PC-9 (cell line): ENCODE measurements around the gene NECAB2. TPM values are rescaled to one million over a fixed set of nuclear protein-coding genes. Genes with fewer than 3 reads are reported as not detected.

ENCODE experiments used
- BruUV-seq: library from RNA; stranded (reverse); fragments of 400-500 nt; replicated peaks from 2 replicates; lab custom pipeline; 2021; lab: Mats Ljungman, UMichigan
- CTCF ChIA-PET: fragments of 300-600 bp; sonication (Branson Sonifier 250); formaldehyde crosslinking; loops from one replicate; lab custom pipeline; 2022; ENCODE audit warnings: antibody characterized with exemption; lab: Charles Lee
- POLR2A ChIA-PET: fragments of 300-600 bp; sonication (Branson Sonifier 250); formaldehyde crosslinking; loops from one replicate; lab custom pipeline; 2022; ENCODE audit warnings: antibody characterized with exemption; ENCODE audit not compliant: unreplicated experiment; lab: Charles Lee
- DNase-seq, 2 experiments: peaks; one replicate each; pipeline versions ENCODE4 v3.0.0 to v3.0.0-alpha.2; 2015 to 2022; ENCODE audit warnings: mixed read lengths in 1 of 2
- H2AFZ ChIP-seq: fragments of 200-600 bp; sonication (generic); 2 replicates; pipeline ENCODE4 v1.8.1; 2017; ENCODE audit warnings: antibody characterized with exemption
- H3F3A ChIP-seq: fragments of 200-600 bp; sonication (generic); 2 replicates; pipeline ENCODE4 v1.8.1; 2017; ENCODE audit warnings: antibody characterized with exemption, mild to moderate bottlenecking, low read depth; ENCODE audit not compliant: insufficient read depth
- H3K27ac ChIP-seq: fragments of 200-600 bp; sonication (generic); 2 replicates; pipeline ENCODE4 v1.6.1; 2016; ENCODE audit warnings: mixed run types
- H3K27me3 ChIP-seq: fragments of 200-600 bp; sonication (generic); 2 replicates; pipeline ENCODE4 v1.6.1; 2016; ENCODE audit warnings: low read depth, mixed run types; ENCODE audit not compliant: insufficient read depth
- H3K36me3 ChIP-seq: fragments of 200-600 bp; sonication (generic); 2 replicates; pipeline ENCODE4 v1.6.1; 2016; ENCODE audit warnings: low read depth, mixed run types
- H3K4me1 ChIP-seq: fragments of 200-600 bp; sonication (generic); replicated peaks from 2 replicates; pipeline ENCODE4 v1.6.1; 2016; ENCODE audit warnings: mixed run types; ENCODE audit not compliant: insufficient read depth
- H3K4me2 ChIP-seq: fragments of 200-600 bp; sonication (generic); 2 replicates; pipeline ENCODE4 v1.6.1; 2017; ENCODE audit warnings: mixed run types
- H3K4me3 ChIP-seq: fragments of 200-600 bp; sonication (generic); 2 replicates; pipeline ENCODE4 v1.6.1; 2016; ENCODE audit warnings: mixed run types
- H3K79me2 ChIP-seq: fragments of 200-600 bp; sonication (generic); 2 replicates; pipeline ENCODE4 v1.6.1; 2017; ENCODE audit warnings: low read depth, mixed run types
- H3K9me2 ChIP-seq: fragments of 200-600 bp; sonication (generic); 2 replicates; pipeline ENCODE4 v1.8.1; 2017; ENCODE audit warnings: mild to moderate bottlenecking; ENCODE audit not compliant: insufficient read depth
- H3K9me3 ChIP-seq: fragments of 200-600 bp; sonication (generic); 2 replicates; pipeline ENCODE4 v1.8.1; 2016; ENCODE audit warnings: low read depth; ENCODE audit not compliant: insufficient read depth
- H4K20me1 ChIP-seq: fragments of 200-600 bp; sonication (generic); 2 replicates; pipeline ENCODE4 v1.8.1; 2017; ENCODE audit not compliant: insufficient read depth
- EZH2 ChIP-seq: fragments of 200-600 bp; sonication (generic); IDR thresholded peaks from 2 replicates; pipeline ENCODE4 v1.8.0; 2017; ENCODE audit warnings: antibody characterized with exemption, low read depth
- intact Hi-C: fragments of 100-400 bp; cut with micrococcal nuclease; formaldehyde crosslinking; loops from one replicate; pipeline ENCODE4 v1.10.0; 2022; ENCODE audit not compliant: unreplicated experiment
- total RNA-seq: library from RNA; stranded (reverse); gene quantifications from 2 replicates; pipeline ENCODE4 v1.2.3, GENCODE V29; 2021
- TF ChIP-seq, protein P1 (sequence below): fragments of 200-600 bp; sonication (generic); conservative IDR thresholded peaks from 2 replicates; pipeline ENCODE4 v1.6.1; 2017; ENCODE audit warnings: mixed run types, antibody characterized with exemption, mild to moderate bottlenecking, moderate library complexity

NECAB2 gene
- total RNA-seq, 1 experiment from 2014 or later = 0.74 TPM

DNA sequence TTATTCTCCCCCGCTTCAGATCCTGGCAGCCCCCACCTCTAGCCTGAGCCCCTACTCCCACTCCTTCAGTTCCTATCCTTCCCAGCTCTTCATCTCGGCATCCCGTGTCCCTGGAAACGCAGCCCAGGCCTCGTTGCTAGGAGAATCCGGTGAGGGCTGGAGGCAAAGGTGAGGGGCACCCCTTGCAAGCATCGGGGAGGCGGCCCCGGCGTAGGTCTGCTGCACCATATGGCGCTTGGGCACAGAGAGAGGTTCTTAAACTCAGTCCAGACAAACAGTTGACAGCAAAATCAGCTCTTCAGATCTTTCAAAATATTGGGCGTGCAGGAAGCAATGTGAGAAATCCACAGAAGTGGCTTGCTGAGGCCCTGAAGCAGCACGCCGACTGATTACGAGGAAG, 59.6 kb downstream of the NECAB2 start:
- Histone ChIP-seq H3K9me2 (no peaks in the 10 kb centered on the region), H3F3A (no peaks in the 10 kb centered on the region), H3K79me2 (no peaks in the 10 kb centered on the region), H3K9me3 (no peaks in the 10 kb centered on the region), H3K27me3 (peaks cover 44% of the 10 kb centered on the region), H3K4me2 (no peak overlapping the region), H2AFZ (no peak overlapping the region), H4K20me1 (no peaks in the 10 kb centered on the region), H3K36me3 (no peaks in the 10 kb centered on the region), H3K27ac (no peak overlapping the region), H3K4me3 (no peak overlapping the region), H3K4me1 (no peaks in the 10 kb centered on the region)
- CTCF ChIA-PET = no interaction called here
- POLR2A ChIA-PET = no interaction called here
- no peak for TF ChIP-seq EZH2
- TF ChIP-seq, protein P1, sequence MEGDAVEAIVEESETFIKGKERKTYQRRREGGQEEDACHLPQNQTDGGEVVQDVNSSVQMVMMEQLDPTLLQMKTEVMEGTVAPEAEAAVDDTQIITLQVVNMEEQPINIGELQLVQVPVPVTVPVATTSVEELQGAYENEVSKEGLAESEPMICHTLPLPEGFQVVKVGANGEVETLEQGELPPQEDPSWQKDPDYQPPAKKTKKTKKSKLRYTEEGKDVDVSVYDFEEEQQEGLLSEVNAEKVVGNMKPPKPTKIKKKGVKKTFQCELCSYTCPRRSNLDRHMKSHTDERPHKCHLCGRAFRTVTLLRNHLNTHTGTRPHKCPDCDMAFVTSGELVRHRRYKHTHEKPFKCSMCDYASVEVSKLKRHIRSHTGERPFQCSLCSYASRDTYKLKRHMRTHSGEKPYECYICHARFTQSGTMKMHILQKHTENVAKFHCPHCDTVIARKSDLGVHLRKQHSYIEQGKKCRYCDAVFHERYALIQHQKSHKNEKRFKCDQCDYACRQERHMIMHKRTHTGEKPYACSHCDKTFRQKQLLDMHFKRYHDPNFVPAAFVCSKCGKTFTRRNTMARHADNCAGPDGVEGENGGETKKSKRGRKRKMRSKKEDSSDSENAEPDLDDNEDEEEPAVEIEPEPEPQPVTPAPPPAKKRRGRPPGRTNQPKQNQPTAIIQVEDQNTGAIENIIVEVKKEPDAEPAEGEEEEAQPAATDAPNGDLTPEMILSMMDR = no peak
- DNase-seq = no peak
- no TSS peak for BruUV-seq
- intact Hi-C loops = no loop called here

DNA sequence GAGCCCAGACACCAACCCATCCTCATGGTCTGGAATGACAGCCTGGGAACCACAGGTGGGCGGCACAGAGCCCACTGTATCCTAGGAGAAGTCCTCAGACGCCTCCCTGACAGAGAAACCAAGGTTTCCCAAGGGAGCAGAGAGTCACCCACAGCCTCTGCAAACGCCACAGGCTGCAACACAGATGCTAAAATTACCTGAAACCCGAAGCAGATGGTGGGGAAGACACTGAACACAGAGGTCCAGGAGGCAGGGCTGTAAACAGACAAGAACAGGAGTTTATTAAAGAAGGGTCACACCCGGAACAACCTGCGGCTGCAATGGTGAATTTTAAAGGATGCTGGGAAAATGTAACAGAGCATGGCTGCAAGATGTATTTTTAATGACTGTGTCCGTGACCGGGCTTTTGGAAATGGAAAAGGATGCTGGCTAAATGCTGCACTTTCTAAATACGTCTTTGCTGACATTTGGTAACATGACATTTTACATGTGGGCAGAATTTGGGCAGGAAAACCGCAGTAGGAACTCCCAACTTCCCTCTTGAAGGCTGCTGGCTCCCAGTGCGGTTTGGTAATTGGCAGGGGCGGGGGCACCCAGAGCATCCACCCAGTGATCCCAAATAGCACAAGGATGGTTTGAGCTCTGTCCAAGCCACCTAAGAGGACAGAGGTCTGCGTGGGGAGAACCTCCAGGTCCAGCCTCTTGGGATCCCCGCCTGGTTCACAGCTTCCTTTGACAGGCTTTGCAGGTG, 61.4 kb downstream of the NECAB2 start:
- TF ChIP-seq, protein P1 = no peak
- TF ChIP-seq EZH2 = no peak
- no peaks in the 10 kb centered on the region for H3K36me3 ChIP-seq

DNA sequence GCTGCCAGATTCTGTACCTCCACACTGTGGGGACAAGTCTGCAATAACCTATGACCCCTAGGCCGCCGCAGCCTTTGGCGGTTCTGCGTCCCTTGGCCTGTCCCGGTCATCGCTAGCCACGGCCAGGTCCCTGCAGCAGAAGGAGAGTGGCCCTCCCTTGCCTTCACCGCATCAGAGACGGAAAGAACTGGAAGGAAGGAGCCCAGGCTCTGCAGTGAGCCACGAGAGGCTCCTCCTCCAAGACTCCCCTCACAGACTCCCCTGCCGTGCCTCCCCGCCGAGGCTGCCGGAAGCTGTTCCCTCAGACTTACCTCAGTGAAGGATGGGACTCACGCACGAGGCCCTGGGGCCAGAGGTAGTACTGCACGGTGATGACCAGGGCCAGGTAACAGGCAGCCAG, 63.5 kb downstream of the NECAB2 start:
- no peak overlapping the region for H3K27ac ChIP-seq
- intact Hi-C loops = no loop called here
- H4K20me1 ChIP-seq = no peaks in the 10 kb centered on the region
- no peaks in the 10 kb centered on the region for H3F3A ChIP-seq
- H3K4me3 ChIP-seq = no peak overlapping the region
- TF ChIP-seq, protein P1 = no peak
- TF ChIP-seq EZH2 = no peak
- DNase-seq = no peak
- H3K9me2 ChIP-seq = no peaks in the 10 kb centered on the region
- ChIA-PET CTCF (no interaction called here), POLR2A (no interaction called here)
- no TSS peak for BruUV-seq
- H3K4me1 ChIP-seq = no peaks in the 10 kb centered on the region
- no peaks in the 10 kb centered on the region for H3K79me2 ChIP-seq
- no peaks in the 10 kb centered on the region for H3K36me3 ChIP-seq
- no peak overlapping the region for H2AFZ ChIP-seq
- H3K9me3 ChIP-seq = 0 out of 2 replicates have a peak, but pooled peaks cover 5% of the 10 kb centered on the region
- peaks cover 52% of the 10 kb centered on the region for H3K27me3 ChIP-seq
- no peak overlapping the region for H3K4me2 ChIP-seq

More for the DNA sequence above, 61.4 kb downstream of the NECAB2 start:
- H3K4me1 ChIP-seq = no peaks in the 10 kb centered on the region
- peaks cover 35% of the 10 kb centered on the region for H3K27me3 ChIP-seq
- intact Hi-C loops = no loop called here
- CTCF ChIA-PET = no interaction called here
- no peak overlapping the region for H3K27ac ChIP-seq
- DNase-seq = no peak
- no peak overlapping the region for H2AFZ ChIP-seq
- H3K9me2 ChIP-seq = no peaks in the 10 kb centered on the region
- H4K20me1 ChIP-seq = no peaks in the 10 kb centered on the region
- no peaks in the 10 kb centered on the region for H3K9me3 ChIP-seq
- H3K4me2 ChIP-seq = no peak overlapping the region
- POLR2A ChIA-PET = no interaction called here
- H3F3A ChIP-seq = no peaks in the 10 kb centered on the region
- H3K79me2 ChIP-seq = no peaks in the 10 kb centered on the region
- no peak overlapping the region for H3K4me3 ChIP-seq
- no TSS peak for BruUV-seq
